Measurements from ENCODE around the gene ANKRD27. TPM values are rescaled to one million over a fixed set of nuclear protein-coding genes. Genes with fewer than 3 reads are reported as not detected.

ANKRD27 gene
- total RNA-seq, 1 donor from 2014 or later = 23.9 TPM

- no peak for DNase-seq (ENCODE audit: low spot score)
- Mint-ChIP-seq H3K4me1 (ENCODE audit: low read depth) (peaks cover 26% of the 10 kb centered on the region), H3K4me3 (ENCODE audit: unreplicated experiment) (no peak overlapping the region), H3K27me3 (ENCODE audit: low read depth) (no peaks in the 10 kb centered on the region), H3K9me3 (ENCODE audit: low read depth) (no peaks in the 10 kb centered on the region), H3K36me3 (ENCODE audit: low read depth) (no peaks in the 10 kb centered on the region), H3K27ac (ENCODE audit: unreplicated experiment) (no peak overlapping the region)
- TF ChIP-seq, protein P1, sequence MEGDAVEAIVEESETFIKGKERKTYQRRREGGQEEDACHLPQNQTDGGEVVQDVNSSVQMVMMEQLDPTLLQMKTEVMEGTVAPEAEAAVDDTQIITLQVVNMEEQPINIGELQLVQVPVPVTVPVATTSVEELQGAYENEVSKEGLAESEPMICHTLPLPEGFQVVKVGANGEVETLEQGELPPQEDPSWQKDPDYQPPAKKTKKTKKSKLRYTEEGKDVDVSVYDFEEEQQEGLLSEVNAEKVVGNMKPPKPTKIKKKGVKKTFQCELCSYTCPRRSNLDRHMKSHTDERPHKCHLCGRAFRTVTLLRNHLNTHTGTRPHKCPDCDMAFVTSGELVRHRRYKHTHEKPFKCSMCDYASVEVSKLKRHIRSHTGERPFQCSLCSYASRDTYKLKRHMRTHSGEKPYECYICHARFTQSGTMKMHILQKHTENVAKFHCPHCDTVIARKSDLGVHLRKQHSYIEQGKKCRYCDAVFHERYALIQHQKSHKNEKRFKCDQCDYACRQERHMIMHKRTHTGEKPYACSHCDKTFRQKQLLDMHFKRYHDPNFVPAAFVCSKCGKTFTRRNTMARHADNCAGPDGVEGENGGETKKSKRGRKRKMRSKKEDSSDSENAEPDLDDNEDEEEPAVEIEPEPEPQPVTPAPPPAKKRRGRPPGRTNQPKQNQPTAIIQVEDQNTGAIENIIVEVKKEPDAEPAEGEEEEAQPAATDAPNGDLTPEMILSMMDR (IDR thresholded peaks at IDR 0.05) = no peak
Measured at GRCh38 chr19:32669310-32669709, 5.7 kb downstream of the ANKRD27 start.

DNA sequence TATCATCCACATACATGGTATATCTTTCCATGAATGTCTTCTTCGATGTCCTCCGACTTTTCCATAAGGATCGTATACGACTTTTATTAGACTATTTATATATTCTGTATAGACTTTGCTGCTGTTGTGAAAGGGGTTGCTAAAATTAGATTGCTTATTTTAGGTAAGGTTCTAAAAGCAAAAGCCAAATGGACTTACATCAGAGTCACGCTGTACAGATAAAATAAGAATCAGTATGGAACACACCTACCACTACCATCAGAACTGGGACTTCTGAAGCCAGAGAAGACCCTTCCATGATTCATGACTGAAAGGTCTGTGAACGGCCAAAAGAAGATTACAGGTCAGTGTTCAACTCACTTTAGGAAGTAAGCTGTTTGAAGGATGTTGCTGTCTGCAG is 8.9 kb downstream of the ANKRD27 start:
- TF ChIP-seq, protein P1 (IDR thresholded peaks at IDR 0.05) = no peak
- Mint-ChIP-seq H3K36me3 (ENCODE audit: low read depth) (no peaks in the 10 kb centered on the region), H3K27ac (ENCODE audit: unreplicated experiment) (no peak overlapping the region), H3K9me3 (ENCODE audit: low read depth) (no peaks in the 10 kb centered on the region), H3K4me1 (ENCODE audit: low read depth) (peaks cover 10% of the 10 kb centered on the region), H3K4me3 (ENCODE audit: unreplicated experiment) (no peak overlapping the region), H3K27me3 (ENCODE audit: low read depth) (no peaks in the 10 kb centered on the region)
- DNase-seq (ENCODE audit: low spot score) = no peak

- no peak for DNase-seq (ENCODE audit: low spot score)
- Mint-ChIP-seq H3K27ac (ENCODE audit: unreplicated experiment) (no peak overlapping the region), H3K4me3 (ENCODE audit: unreplicated experiment) (no peak overlapping the region), H3K36me3 (ENCODE audit: low read depth) (no peaks in the 10 kb centered on the region), H3K9me3 (ENCODE audit: low read depth) (no peaks in the 10 kb centered on the region), H3K27me3 (ENCODE audit: low read depth) (no peaks in the 10 kb centered on the region), H3K4me1 (ENCODE audit: low read depth) (no peaks in the 10 kb centered on the region)
- TF ChIP-seq, protein P1 (IDR thresholded peaks at IDR 0.05) = no peak
Measured at GRCh38 chr19:32662186-32662585, 12.8 kb downstream of the ANKRD27 start.

DNA sequence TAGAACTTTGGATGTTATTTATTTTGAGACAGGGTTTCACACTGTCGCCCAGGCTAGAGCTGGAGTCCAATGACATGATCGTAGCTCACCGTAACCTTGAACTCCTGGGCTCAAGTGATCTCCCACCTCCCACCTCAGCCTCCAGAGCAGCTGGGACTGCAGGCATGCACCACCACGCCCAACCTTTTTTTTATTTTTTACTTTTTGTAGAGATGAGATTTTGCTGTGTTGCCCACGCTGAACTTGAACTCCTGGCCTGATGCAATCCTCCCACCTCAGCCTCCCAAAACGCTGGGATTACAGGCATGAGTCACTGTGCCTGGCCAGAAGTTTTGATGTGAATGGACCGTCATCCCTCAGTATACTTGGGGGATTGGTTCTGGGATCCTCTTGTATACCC is 13.7 kb downstream of the ANKRD27 start:
- Mint-ChIP-seq H3K27ac (ENCODE audit: unreplicated experiment) (no peak overlapping the region), H3K27me3 (ENCODE audit: low read depth) (no peaks in the 10 kb centered on the region), H3K36me3 (ENCODE audit: low read depth) (no peaks in the 10 kb centered on the region), H3K4me3 (ENCODE audit: unreplicated experiment) (no peak overlapping the region), H3K4me1 (ENCODE audit: low read depth) (no peaks in the 10 kb centered on the region), H3K9me3 (ENCODE audit: low read depth) (no peaks in the 10 kb centered on the region)
- no peak for DNase-seq (ENCODE audit: low spot score)
- TF ChIP-seq, protein P1 (IDR thresholded peaks at IDR 0.05) = no peak

DNA sequence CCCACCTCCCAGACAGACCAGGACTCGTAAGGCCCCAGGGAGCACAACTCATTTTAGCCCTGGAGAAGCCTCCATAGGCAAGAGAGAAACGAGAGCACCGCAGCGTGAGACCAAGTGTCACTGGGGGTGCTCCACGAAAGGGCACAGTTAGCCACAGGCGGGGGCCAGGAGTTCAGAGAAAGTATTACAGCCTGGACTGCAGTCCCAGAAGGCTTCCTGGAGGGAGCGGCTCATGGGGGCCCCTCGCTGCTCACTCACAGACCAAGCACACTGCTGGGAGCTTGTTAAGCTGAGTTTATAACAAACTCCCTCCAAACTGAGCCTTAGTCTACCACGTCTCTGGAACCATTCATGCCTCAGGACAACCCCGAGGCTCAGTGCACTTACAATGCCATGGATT is 16.5 kb downstream of the ANKRD27 start:
- TF ChIP-seq, protein P1 (IDR thresholded peaks at IDR 0.05) = no peak
- Mint-ChIP-seq H3K9me3 (ENCODE audit: low read depth) (no peaks in the 10 kb centered on the region), H3K4me3 (ENCODE audit: unreplicated experiment) (no peak overlapping the region), H3K27ac (ENCODE audit: unreplicated experiment) (no peak overlapping the region), H3K4me1 (ENCODE audit: low read depth) (no peaks in the 10 kb centered on the region), H3K27me3 (ENCODE audit: low read depth) (no peaks in the 10 kb centered on the region), H3K36me3 (ENCODE audit: low read depth) (no peaks in the 10 kb centered on the region)
- DNase-seq (ENCODE audit: low spot score) = no peak

Data from chondrocyte (in vitro differentiated cells).